ENCODE results near the gene PPP2R3B. TPM values are rescaled to one million over a fixed set of nuclear protein-coding genes. Genes with fewer than 3 reads are reported as not detected.

Gene PPP2R3B
- total RNA-seq, 4 donors from 2014 or later, result 9.7 to 15.2 (median 12.3) TPM

GRCh38 chrX:336227-336626, 50.5 kb downstream of the PPP2R3B start:
- Histone ChIP-seq H3K36me3 (no peaks in the 10 kb centered on the region), H3K9me3 (no peaks in the 10 kb centered on the region), H3K4me3 (replicated peaks in 1 of 3) (no peak overlapping the region), H3K27me3 (no peaks in the 10 kb centered on the region), H3K4me1 (peaks cover 0 to 6% of the 10 kb centered on the region in 2 donors), H3K27ac (no peak overlapping the region)
- 90 to 91% methylated on average over 21 of the region's 21 CpGs for WGBS, 2 donors
- no peak for DNase-seq
- TF ChIP-seq CTCF (IDR thresholded peaks at IDR 0.05) (no peak), POLR2A (IDR thresholded peaks at IDR 0.05) (no peak)
- intact Hi-C loops (cut with DNase I), result no loop called here

GRCh38 chrX:335758-336155, 51.0 kb downstream of the PPP2R3B start:
- Histone ChIP-seq H3K36me3 (no peaks in the 10 kb centered on the region), H3K4me3 (replicated peaks in 1 of 3) (no peak overlapping the region), H3K27ac (no peak overlapping the region), H3K4me1 (peaks cover 0 to 10% of the 10 kb centered on the region in 2 donors), H3K9me3 (no peaks in the 10 kb centered on the region), H3K27me3 (no peaks in the 10 kb centered on the region)
- 97% methylated on average over 17 of the region's 17 CpGs for WGBS, 2 donors
- DNase-seq, result no peak
- intact Hi-C loops (cut with DNase I), result no loop called here
- TF ChIP-seq POLR2A (IDR thresholded peaks at IDR 0.05) (no peak), CTCF (IDR thresholded peaks at IDR 0.05) (no peak)

- Histone ChIP-seq H3K27me3 (no peaks in the 10 kb centered on the region), H3K4me1 (peaks cover 0 to 10% of the 10 kb centered on the region in 2 donors), H3K36me3 (no peaks in the 10 kb centered on the region), H3K4me3 (replicated peaks in 1 of 3) (no peak overlapping the region), H3K27ac (no peak overlapping the region), H3K9me3 (no peaks in the 10 kb centered on the region)
- TF ChIP-seq CTCF (IDR thresholded peaks at IDR 0.05), result no peak
- no peak for TF ChIP-seq POLR2A (IDR thresholded peaks at IDR 0.05)
- no peak for DNase-seq
- intact Hi-C loops (cut with DNase I), result no loop called here
- WGBS, 2 donors, result 94 to 97% methylated on average over 21 to 35 of the region's 47 CpGs
Measured at GRCh38 chrX:334971-335757, 51.5 kb downstream of the PPP2R3B start.

GRCh38 chrX:334331-334891, 52.3 kb downstream of the PPP2R3B start:
- TF ChIP-seq CTCF (IDR thresholded peaks at IDR 0.05), result no peak
- TF ChIP-seq POLR2A (IDR thresholded peaks at IDR 0.05), result no peak
- intact Hi-C loops (cut with DNase I), result no loop called here
- Histone ChIP-seq H3K27me3 (no peaks in the 10 kb centered on the region), H3K9me3 (no peaks in the 10 kb centered on the region), H3K27ac (no peak overlapping the region), H3K36me3 (no peaks in the 10 kb centered on the region), H3K4me3 (replicated peaks in 1 of 3) (no peak overlapping the region), H3K4me1 (peaks cover 0 to 10% of the 10 kb centered on the region in 2 donors)
- 94 to 96% methylated on average over 36 to 39 of the region's 53 CpGs for WGBS, 2 donors
- DNase-seq, result peak in 1 of 2 donors; percentile 1
